ENCODE results near the gene PITPNM3. TPM values are rescaled to one million over a fixed set of nuclear protein-coding genes. Genes with fewer than 3 reads are reported as not detected.

The PITPNM3 gene
- total RNA-seq, 2 experiments from 2014 or later, result 0.87 to 0.92 TPM

GRCh38 chr17:6561446-6561845, 5.1 kb upstream of the PITPNM3 start:
- ATAC-seq (no peak), DNase-seq (no peak)
- Mint-ChIP-seq H3K4me1 (ENCODE audit: low read depth) (no peaks in the 10 kb centered on the region), H3K4me3 (no peak overlapping the region), H3K9me3 (no peaks in the 10 kb centered on the region), H3K27me3 (peaks cover 38% of the 10 kb centered on the region), H3K36me3 (ENCODE audit: low read depth) (no peaks in the 10 kb centered on the region), H3K27ac (no peak overlapping the region)
- intact Hi-C loops (cut with micrococcal nuclease), result no loop called here
- ChIA-PET CTCF (no interaction called here), POLR2A (no interaction called here)
- TF ChIP-seq CTCF (IDR thresholded peaks at IDR 0.05), result no peak

GRCh38 chr17:6560496-6560895, 4.1 kb upstream of the PITPNM3 start:
- no peak for DNase-seq
- H3K9me3 Mint-ChIP-seq, result no peaks in the 10 kb centered on the region
- H3K36me3 Mint-ChIP-seq (ENCODE audit: low read depth), result no peaks in the 10 kb centered on the region
- ATAC-seq, result no peak
- ChIA-PET POLR2A (no interaction called here), CTCF (no interaction called here)
- H3K4me3 Mint-ChIP-seq, result no peak overlapping the region
- no peak for TF ChIP-seq CTCF (IDR thresholded peaks at IDR 0.05)
- no peak overlapping the region for H3K27ac Mint-ChIP-seq
- peaks cover 1% of the 10 kb centered on the region for H3K4me1 Mint-ChIP-seq (ENCODE audit: low read depth)
- H3K27me3 Mint-ChIP-seq, result peaks cover 39% of the 10 kb centered on the region
- intact Hi-C loops (cut with micrococcal nuclease), result no loop called here

GRCh38 chr17:6559753-6560215, 3.4 kb upstream of the PITPNM3 start:
- no peaks in the 10 kb centered on the region for H3K36me3 Mint-ChIP-seq (ENCODE audit: low read depth)
- no peak for DNase-seq
- no peak overlapping the region for H3K27ac Mint-ChIP-seq
- ChIA-PET CTCF (interaction anchor here (1.2 kb wide), 1 partner anchor 87 kb away, joined by 4 read pairs; no protein-coding TSS in a partner anchor), POLR2A (no interaction called here)
- H3K9me3 Mint-ChIP-seq, result no peaks in the 10 kb centered on the region
- H3K27me3 Mint-ChIP-seq, result peaks cover 45% of the 10 kb centered on the region
- no peak overlapping the region for H3K4me3 Mint-ChIP-seq
- ATAC-seq, result no peak
- TF ChIP-seq CTCF (IDR thresholded peaks at IDR 0.05), result no peak
- intact Hi-C loops (cut with micrococcal nuclease), result no loop called here
- H3K4me1 Mint-ChIP-seq (ENCODE audit: low read depth), result peaks cover 7% of the 10 kb centered on the region

GRCh38 chr17:6558932-6559752, 2.8 kb upstream of the PITPNM3 start:
- Mint-ChIP-seq H3K36me3 (ENCODE audit: low read depth) (no peaks in the 10 kb centered on the region), H3K27me3 (peaks cover 48% of the 10 kb centered on the region), H3K9me3 (no peaks in the 10 kb centered on the region), H3K27ac (no peak overlapping the region), H3K4me3 (no peak overlapping the region), H3K4me1 (ENCODE audit: low read depth) (peaks cover 8% of the 10 kb centered on the region)
- ChIA-PET CTCF (interaction anchor here (1.2 kb wide), 1 partner anchor 86 kb away, joined by 4 read pairs; no protein-coding TSS in a partner anchor), POLR2A (no interaction called here)
- intact Hi-C loops (cut with micrococcal nuclease), result no loop called here
- ATAC-seq (no peak), DNase-seq (no peak)
- no peak for TF ChIP-seq CTCF (IDR thresholded peaks at IDR 0.05)

- H3K36me3 Mint-ChIP-seq (ENCODE audit: low read depth), result no peaks in the 10 kb centered on the region
- no peak for ATAC-seq
- intact Hi-C loops (cut with micrococcal nuclease), result no loop called here
- no peak overlapping the region for H3K4me3 Mint-ChIP-seq
- H3K27me3 Mint-ChIP-seq, result peaks cover 51% of the 10 kb centered on the region
- peaks cover 8% of the 10 kb centered on the region for H3K4me1 Mint-ChIP-seq (ENCODE audit: low read depth)
- no peak for DNase-seq
- no peak overlapping the region for H3K27ac Mint-ChIP-seq
- ChIA-PET CTCF (interaction anchor here (1.4 kb wide), 1 partner anchor 85 kb away, joined by 3 read pairs; no protein-coding TSS in a partner anchor), POLR2A (no interaction called here)
- no peaks in the 10 kb centered on the region for H3K9me3 Mint-ChIP-seq
- no peak for TF ChIP-seq CTCF (IDR thresholded peaks at IDR 0.05)
Observed at GRCh38 chr17:6558276-6558675, 1.9 kb upstream of the PITPNM3 start.
